HepG2 (cell line): Measurements from ENCODE around the gene FALEC. TPM values are rescaled to one million over a fixed set of nuclear protein-coding genes. Genes with fewer than 3 reads are reported as not detected.

Source experiments
- AHDC1 ChIP-seq: sonication (generic); formaldehyde crosslinking; IDR thresholded peaks from 2 replicates; pipeline ENCODE4 v1.5.1; 2020; ENCODE audit warnings: mild to moderate bottlenecking, missing genetic modification reagents, borderline replicate concordance
- ATF2 ChIP-seq: sonication (generic); formaldehyde crosslinking; IDR thresholded peaks from 2 replicates; pipeline ENCODE4 v1.4.0; 2020; ENCODE audit warnings: missing genetic modification reagents
- CHCHD3 ChIP-seq: sonication (generic); formaldehyde crosslinking; IDR thresholded peaks from 2 replicates; pipeline ENCODE4 v1.8.0; 2022; ENCODE audit warnings: mild to moderate bottlenecking, missing genetic modification reagents, moderate library complexity
- GABPA ChIP-seq, 2 experiments: IDR thresholded peaks; 2 replicates each; pipeline ENCODE4 v1.6.1; 2011 to 2016; ENCODE audit warnings: low read depth in 2 of 2, low read length in 1 of 2, missing biosample characterization in 1 of 2, missing genetic modification characterization in 1 of 2
- HNRNPH1 ChIP-seq: fragments of 200-400 bp; formaldehyde crosslinking; optimal IDR thresholded peaks from 2 replicates; pipeline ENCODE3; 2017; ENCODE audit warnings: mild to moderate bottlenecking, low read depth, low read length
- HOMEZ ChIP-seq: IDR thresholded peaks from 2 replicates; pipeline ENCODE4 v1.6.1; 2016; ENCODE audit warnings: low read depth
- NFYB ChIP-seq: sonication (generic); formaldehyde crosslinking; IDR thresholded peaks from 2 replicates; pipeline ENCODE4 v1.4.0; 2020; ENCODE audit warnings: missing genetic modification reagents
- POGK ChIP-seq: sonication (generic); formaldehyde crosslinking; conservative IDR thresholded peaks from 2 replicates; pipeline ENCODE4 v1.8.0; 2022; ENCODE audit warnings: mild to moderate bottlenecking, moderate library complexity, missing genetic modification reagents
- POLR2AphosphoS5 ChIP-seq: IDR thresholded peaks from 2 replicates; pipeline ENCODE4 v1.6.1; 2012; ENCODE audit warnings: low read depth, low read length
- RBFOX2 ChIP-seq: fragments of 200-400 bp; formaldehyde crosslinking; IDR thresholded peaks from 2 replicates; pipeline ENCODE4 v1.6.1; 2017; ENCODE audit warnings: low read depth, mild to moderate bottlenecking, low read length
- RBM39 ChIP-seq: fragments of 200-400 bp; formaldehyde crosslinking; IDR thresholded peaks from one replicate; pipeline ENCODE4 v1.6.1; 2018; ENCODE audit warnings: antibody characterized with exemption, mild to moderate bottlenecking, low read depth, low read length; ENCODE audit not compliant: poor library complexity, severe bottlenecking
- TFDP1 ChIP-seq: IDR thresholded peaks from 2 replicates; pipeline ENCODE4 v1.6.1; 2016; ENCODE audit warnings: missing compliant biosample characterization, missing genetic modification reagents, borderline replicate concordance
- THAP11 ChIP-seq: IDR thresholded peaks from 2 replicates; pipeline ENCODE4 v1.6.1; 2016; ENCODE audit warnings: missing biosample characterization, missing genetic modification reagents
- ZFY ChIP-seq: sonication (generic); formaldehyde crosslinking; IDR thresholded peaks from 2 replicates; pipeline ENCODE4 v1.4.0; 2020; ENCODE audit warnings: missing genetic modification reagents
- ZNF260 ChIP-seq: sonication (generic); formaldehyde crosslinking; IDR thresholded peaks from 2 replicates; pipeline ENCODE4 v1.4.0; 2020; ENCODE audit warnings: missing genetic modification reagents, low read depth, mild to moderate bottlenecking, borderline replicate concordance
- ZNF550 ChIP-seq: sonication (generic); formaldehyde crosslinking; IDR thresholded peaks from 2 replicates; pipeline ENCODE4 v1.4.0; 2020; ENCODE audit warnings: mild to moderate bottlenecking, missing genetic modification reagents, borderline replicate concordance
- polyA plus RNA-seq, 8 experiments: library from polyadenylated mRNA; depleted of rRNA in 3 of 8; stranded (reverse) in 7 of 8; unstranded in 1 of 8; fragments of >200 nt; fragmentation: Illumina TruSeq in 4 of 8; extraction: Trizol in 4 of 8; gene quantifications; 2 replicates each; pipeline versions ENCODE4 v1.2.1 to v1.2.3, GENCODE V29; 2011 to 2016; ENCODE audit warnings: low read depth in 4 of 8, missing spikeins in 1 of 8, mixed read lengths in 1 of 8; ENCODE audit not compliant: insufficient read depth in 1 of 8
- total RNA-seq, 5 experiments: library from RNA; depleted of rRNA; stranded (reverse); fragments of >200 nt; fragmentation: Illumina TruSeq; extraction: Trizol; gene quantifications; 2 replicates each; pipeline ENCODE4 v1.2.3, GENCODE V29; 2016; ENCODE audit warnings: low read depth in 1 of 5

Gene FALEC
- total and polyA plus RNA-seq, 2 of the 13 experiments (the other 11 are each of a cell fraction or from before 2014, with no cell fraction given), result 0.33 to 0.71 TPM

- TF ChIP-seq AHDC1, result peak; percentile 25; the same call in 1 of the 2 replicates
- TF ChIP-seq ATF2 (CRISPR knock-in tag), result 0 out of 2 replicates have a peak, but pooled peaks have one; percentile 27
- peak; percentile 92 for TF ChIP-seq NFYB
- peak; percentile 78 for TF ChIP-seq RBM39
- TF ChIP-seq POGK, result no peak; the same call in 1 of the 2 replicates
- peak; percentile 60; the same call in 1 of the 2 replicates for TF ChIP-seq ZNF550 (CRISPR knock-in tag)
- TF ChIP-seq RBFOX2, result peak; percentile 82
- TF ChIP-seq HOMEZ (CRISPR knock-in tag), result 0 out of 2 replicates have a peak, but pooled peaks have one; percentile 6
- no peak for TF ChIP-seq ZNF260 (CRISPR knock-in tag)
- TF ChIP-seq POLR2AphosphoS5, result peak; percentile 67
- TF ChIP-seq HNRNPH1, result peak; percentile 52
- peak; percentile 51; the same call in 1 of the 2 replicates for TF ChIP-seq THAP11
- TF ChIP-seq TFDP1, result peak; percentile 68; the same call in 1 of the 2 replicates
- peak; percentile 85 for TF ChIP-seq ZFY (CRISPR knock-in tag)
- no peak for TF ChIP-seq GABPA (IDR thresholded peaks at IDR 0.05; ENCODE audit: low read depth, low read length)
- no peak for TF ChIP-seq GABPA (CRISPR knock-in tag; IDR thresholded peaks at IDR 0.05; ENCODE audit: low read depth)
- no peak for TF ChIP-seq CHCHD3
Observed at GRCh38 chr1:150515328-150516049, at the start of gene FALEC (continued).
